ENCODE measurements around the gene EFNB1. TPM values are rescaled to one million over a fixed set of nuclear protein-coding genes. Genes with fewer than 3 reads are reported as not detected.

EFNB1 gene
- total and polyA plus RNA-seq, 2 of the 4 experiments (the other 2 are of a cell fraction) = 17.9 to 26.8 TPM

GRCh38 chrX:68834371-68835103, 5.7 kb downstream of the EFNB1 start:
- no peak overlapping the region for H4K8ac ChIP-seq (ENCODE audit: low read depth in 2 of 2, low read length in 2 of 2)
- ChIA-PET CTCF (no interaction called here), POLR2A (ENCODE audit: unreplicated experiment) (no interaction called here)
- no peak overlapping the region for H3K56ac ChIP-seq (ENCODE audit: extremely low read depth, insufficient read depth, low read length)
- no peak overlapping the region for H2BK20ac ChIP-seq (ENCODE audit: low read depth, low read length)
- intact Hi-C loops (cut with micrococcal nuclease) = loop anchor here (10.0 kb wide), 1 partner anchor 100 kb away; no protein-coding TSS in a partner anchor
- H2BK120ac ChIP-seq (ENCODE audit: low read depth, low read length) = no peak overlapping the region
- no peak overlapping the region for H2BK5ac ChIP-seq (ENCODE audit: low read depth, low read length, poor library complexity, severe bottlenecking)
- peaks cover 3% of the 10 kb centered on the region; the same call in 1 of the 2 replicates for H3K4me1 ChIP-seq (ENCODE audit: control insufficient read depth, insufficient read depth, low read length)
- H3K14ac ChIP-seq (replicated peaks; ENCODE audit: low read depth, low read length) = no peak overlapping the region
- peaks cover 34% of the 10 kb centered on the region for H4K20me1 ChIP-seq (ENCODE audit: insufficient read depth, low read length)
- H3K18ac ChIP-seq (ENCODE audit: low read depth, low read length) = no peak overlapping the region
- no peak overlapping the region for H3K4me3 ChIP-seq (ENCODE audit: insufficient read depth, low read depth, low read length)
- no peak overlapping the region for H3K4me2 ChIP-seq (ENCODE audit: low read depth, low read length)
- no peak overlapping the region for H2AK5ac ChIP-seq (ENCODE audit: low read depth, low read length)
- dilution Hi-C loops (cut with HindIII; ENCODE audit: low sequenced_read_pairs, unreplicated experiment) = no loop called here
- no peak overlapping the region for H2AFZ ChIP-seq (replicated peaks; ENCODE audit: low read length, poor library complexity)
- peaks cover 5% of the 10 kb centered on the region; the same call in 1 of the 2 replicates for H3K9me1 ChIP-seq (ENCODE audit: insufficient read depth, low read length)
- no peaks in the 10 kb centered on the region; the same call in 1 of the 2 replicates for H3K27me3 ChIP-seq (ENCODE audit: control insufficient read depth, insufficient read depth, low read length)
- in situ Hi-C loops (cut with MboI; ENCODE audit: low sequenced_read_pairs) = loop anchor here (25.0 kb wide), 1 partner anchor 203 kb away; no protein-coding TSS in a partner anchor
- no peak overlapping the region for H4K5ac ChIP-seq (ENCODE audit: low read depth, low read length)
- no peak overlapping the region for H3K4ac ChIP-seq (ENCODE audit: low read depth, low read length)
- H3K9me3 ChIP-seq (ENCODE audit: control insufficient read depth, insufficient read depth, low read length) = no peaks in the 10 kb centered on the region
- no peak overlapping the region for H3K23ac ChIP-seq (ENCODE audit: low read depth, low read length)
- no peak overlapping the region for H3K9ac ChIP-seq (ENCODE audit: low read depth, low read length)
- ATAC-seq (ENCODE audit: low read depth) = no peak
- peaks cover under 1% of the 10 kb centered on the region; the same call in 1 of the 2 replicates for H3K36me3 ChIP-seq (ENCODE audit: control insufficient read depth, insufficient read depth, low read length)
- WGBS, 2 experiments (ENCODE audit: extremely low coverage in 2 of 2, insufficient read length in 1 of 2) = 50% methylated on average over 1 of the region's 7 CpGs; no CpG with 5 or more reads in 1 of the 2 experiments
- no peak overlapping the region for H4K91ac ChIP-seq (ENCODE audit: insufficient read depth, low read depth, low read length)
- DNase-seq = no peak
- peaks cover 2 to 41% of the 10 kb centered on the region in 2 experiments; a peak in 3 of 4 replicates for H3K79me1 ChIP-seq (ENCODE audit: low read depth in 1 of 2, low read length in 2 of 2)
- no peak overlapping the region for H3K27ac ChIP-seq (ENCODE audit: insufficient read depth, low read length)
- H2AK9ac ChIP-seq (replicated peaks; ENCODE audit: low read depth, low read length, poor library complexity) = no peak overlapping the region
- H2BK15ac ChIP-seq (ENCODE audit: low read depth, low read length) = no peak overlapping the region
- BruUV-seq (replicated peaks) = no TSS peak
- TF ChIP-seq CEBPB (IDR thresholded peaks at IDR 0.05; ENCODE audit: low read depth, low read length) (no peak), RAD21 (IDR thresholded peaks at IDR 0.05; ENCODE audit: low read length) (no peak), RFX5 (IDR thresholded peaks at IDR 0.05; ENCODE audit: low read depth, low read length) (no peak), FOS (IDR thresholded peaks at IDR 0.05; ENCODE audit: low read depth, low read length) (no peak), MAZ (IDR thresholded peaks at IDR 0.05; ENCODE audit: borderline replicate concordance, low read depth, low read length) (no peak), MAFK (IDR thresholded peaks at IDR 0.05; ENCODE audit: low read depth, low read length) (no peak), BHLHE40 (IDR thresholded peaks at IDR 0.05; ENCODE audit: low read depth, low read length) (no peak), USF2 (IDR thresholded peaks at IDR 0.05; ENCODE audit: low read depth, low read length) (no peak), NFE2L2 (IDR thresholded peaks at IDR 0.05; ENCODE audit: low read depth, low read length) (no peak), POLR2A (IDR thresholded peaks at IDR 0.05; ENCODE audit: low read depth, low read length) (no peak)
- TF ChIP-seq, protein P1, sequence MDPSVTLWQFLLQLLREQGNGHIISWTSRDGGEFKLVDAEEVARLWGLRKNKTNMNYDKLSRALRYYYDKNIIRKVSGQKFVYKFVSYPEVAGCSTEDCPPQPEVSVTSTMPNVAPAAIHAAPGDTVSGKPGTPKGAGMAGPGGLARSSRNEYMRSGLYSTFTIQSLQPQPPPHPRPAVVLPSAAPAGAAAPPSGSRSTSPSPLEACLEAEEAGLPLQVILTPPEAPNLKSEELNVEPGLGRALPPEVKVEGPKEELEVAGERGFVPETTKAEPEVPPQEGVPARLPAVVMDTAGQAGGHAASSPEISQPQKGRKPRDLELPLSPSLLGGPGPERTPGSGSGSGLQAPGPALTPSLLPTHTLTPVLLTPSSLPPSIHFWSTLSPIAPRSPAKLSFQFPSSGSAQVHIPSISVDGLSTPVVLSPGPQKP (IDR thresholded peaks at IDR 0.05; ENCODE audit: borderline replicate concordance, low read depth, low read length) = no peak
- TF ChIP-seq, protein P2, sequence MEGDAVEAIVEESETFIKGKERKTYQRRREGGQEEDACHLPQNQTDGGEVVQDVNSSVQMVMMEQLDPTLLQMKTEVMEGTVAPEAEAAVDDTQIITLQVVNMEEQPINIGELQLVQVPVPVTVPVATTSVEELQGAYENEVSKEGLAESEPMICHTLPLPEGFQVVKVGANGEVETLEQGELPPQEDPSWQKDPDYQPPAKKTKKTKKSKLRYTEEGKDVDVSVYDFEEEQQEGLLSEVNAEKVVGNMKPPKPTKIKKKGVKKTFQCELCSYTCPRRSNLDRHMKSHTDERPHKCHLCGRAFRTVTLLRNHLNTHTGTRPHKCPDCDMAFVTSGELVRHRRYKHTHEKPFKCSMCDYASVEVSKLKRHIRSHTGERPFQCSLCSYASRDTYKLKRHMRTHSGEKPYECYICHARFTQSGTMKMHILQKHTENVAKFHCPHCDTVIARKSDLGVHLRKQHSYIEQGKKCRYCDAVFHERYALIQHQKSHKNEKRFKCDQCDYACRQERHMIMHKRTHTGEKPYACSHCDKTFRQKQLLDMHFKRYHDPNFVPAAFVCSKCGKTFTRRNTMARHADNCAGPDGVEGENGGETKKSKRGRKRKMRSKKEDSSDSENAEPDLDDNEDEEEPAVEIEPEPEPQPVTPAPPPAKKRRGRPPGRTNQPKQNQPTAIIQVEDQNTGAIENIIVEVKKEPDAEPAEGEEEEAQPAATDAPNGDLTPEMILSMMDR (conservative IDR thresholded peaks at IDR 0.05; ENCODE audit: low read depth, low read length) = no peak
